Astrocyte of the hippocampus (primary cell): Measurements from ENCODE around the gene MYCN.
A peak's percentile ranks its signal among the peaks of the same experiment; 100 is the strongest.

Experiments used
- DNase-seq: peaks from one replicate; pipeline ENCODE4 v3.0.0; 2011; ENCODE audit warnings: low read depth, low spot score

The MYCN gene

DNA sequence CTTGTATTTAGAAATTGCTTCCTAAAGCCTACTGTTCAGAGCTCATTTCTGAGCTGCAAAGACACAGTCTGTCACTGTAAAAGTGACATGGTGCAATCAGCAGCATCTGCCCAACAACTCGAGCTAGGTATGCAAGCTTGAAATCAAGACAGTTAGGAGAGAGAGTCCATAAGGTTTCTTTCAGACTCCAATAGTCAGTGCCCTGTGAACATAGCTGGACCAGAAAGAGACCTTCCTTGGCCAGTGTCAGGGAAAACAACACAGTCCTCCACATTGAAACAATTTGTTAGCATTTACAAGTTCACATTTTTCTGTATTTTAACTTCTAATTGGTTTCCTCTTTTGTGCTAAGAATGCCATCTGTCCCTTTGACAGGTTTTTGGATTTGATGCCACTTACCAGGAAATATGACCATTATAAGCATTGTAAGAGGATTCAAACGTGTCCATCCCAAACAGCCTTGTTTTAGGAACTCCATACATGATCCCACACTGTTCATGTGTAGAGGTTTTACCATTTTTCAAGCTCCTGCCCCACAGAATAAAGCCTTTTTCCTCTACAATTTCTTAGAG is 8.9 kb upstream of the MYCN start:
- DNase-seq, result no peak

DNA sequence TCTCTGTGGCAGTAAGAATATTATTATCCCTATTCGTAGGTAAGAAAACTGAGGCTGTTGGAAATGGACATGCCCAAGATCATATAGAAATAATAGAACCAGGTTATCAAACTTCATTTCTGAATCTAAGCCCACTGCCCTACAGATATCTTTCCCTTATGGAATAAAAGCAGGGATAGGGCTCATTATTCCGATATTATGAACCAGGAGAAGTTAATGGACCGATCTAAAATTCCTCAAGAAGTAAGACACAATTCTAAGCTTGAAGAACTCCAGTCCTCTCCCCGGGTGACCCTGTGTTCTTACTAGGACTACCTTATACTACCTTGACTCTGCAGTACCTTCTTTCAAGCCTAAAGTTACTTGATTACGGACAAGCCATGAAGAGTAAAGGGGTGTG is 8.4 kb upstream of the MYCN start:
- DNase-seq, result no peak

DNA sequence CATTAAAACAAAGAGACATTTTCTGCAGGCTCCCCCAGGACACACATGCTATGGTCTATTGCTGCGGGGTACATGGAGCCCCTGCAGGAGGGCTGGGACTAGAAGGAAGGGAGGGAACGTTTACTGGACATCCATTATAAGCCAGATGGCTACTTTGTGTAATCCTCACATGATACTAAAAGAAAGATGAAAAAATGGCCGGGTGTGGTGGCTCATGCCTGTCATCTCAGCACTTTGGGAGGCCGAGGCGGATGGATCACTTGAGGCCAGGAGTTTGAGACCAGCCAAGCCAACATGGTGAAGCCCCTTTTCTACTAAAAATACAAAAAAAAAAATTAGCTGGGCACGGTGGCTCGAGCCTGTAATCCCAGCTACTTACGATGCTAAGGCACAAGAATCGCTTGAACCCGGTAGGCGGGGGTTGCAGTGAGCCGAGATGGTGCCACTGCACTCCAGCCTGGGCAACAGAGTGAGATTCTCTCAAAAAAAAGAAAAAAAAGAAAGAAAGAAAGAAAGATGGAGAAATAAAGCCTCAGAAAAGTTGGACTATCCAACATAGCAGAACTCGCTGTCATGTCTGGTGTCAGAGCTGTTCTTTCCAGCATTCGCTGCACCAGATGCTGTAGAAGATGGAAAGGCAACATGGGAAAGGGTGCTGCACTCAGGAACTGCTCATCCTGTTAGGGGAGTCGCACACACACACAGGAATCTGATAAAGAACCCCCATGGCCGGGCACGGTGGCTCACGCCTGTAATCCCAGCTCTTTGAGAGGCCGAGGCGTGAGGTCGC is 7.8 kb upstream of the MYCN start:
- no peak for DNase-seq

GRCh38 chr2:15933184-15933845 is 7.0 kb upstream of the MYCN start:
- DNase-seq, result no peak

DNA sequence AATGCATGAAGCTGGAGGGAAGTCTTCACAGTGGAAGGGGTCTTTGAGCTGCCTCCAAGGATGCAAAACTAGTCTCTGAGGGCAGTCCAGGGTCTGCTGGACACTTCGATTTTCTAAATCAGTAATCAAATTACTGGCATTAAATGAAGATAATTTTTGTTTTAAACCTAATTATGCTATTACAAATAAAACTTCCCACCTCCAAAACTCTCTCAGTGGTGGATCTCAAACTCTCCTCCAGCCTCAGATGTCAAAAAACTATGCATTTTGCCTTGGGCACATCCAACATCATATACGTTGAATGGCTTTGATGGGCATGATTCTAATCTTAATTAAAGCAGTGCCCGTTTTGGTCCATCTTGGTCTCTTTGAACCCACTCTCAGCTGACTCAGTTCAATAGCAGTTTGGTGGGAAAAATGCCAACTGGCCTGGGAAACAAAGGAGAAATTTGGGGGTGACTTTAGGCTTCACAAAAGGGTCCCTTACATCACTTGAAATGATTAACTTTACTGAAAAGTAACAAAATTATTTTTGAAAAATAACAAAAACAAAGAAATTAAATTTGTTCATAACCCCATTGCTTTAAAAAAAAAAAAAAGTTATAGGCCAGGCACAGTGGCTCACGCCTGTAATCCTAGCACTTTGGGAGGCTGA is 5.9 kb upstream of the MYCN start:
- DNase-seq, result no peak

DNA sequence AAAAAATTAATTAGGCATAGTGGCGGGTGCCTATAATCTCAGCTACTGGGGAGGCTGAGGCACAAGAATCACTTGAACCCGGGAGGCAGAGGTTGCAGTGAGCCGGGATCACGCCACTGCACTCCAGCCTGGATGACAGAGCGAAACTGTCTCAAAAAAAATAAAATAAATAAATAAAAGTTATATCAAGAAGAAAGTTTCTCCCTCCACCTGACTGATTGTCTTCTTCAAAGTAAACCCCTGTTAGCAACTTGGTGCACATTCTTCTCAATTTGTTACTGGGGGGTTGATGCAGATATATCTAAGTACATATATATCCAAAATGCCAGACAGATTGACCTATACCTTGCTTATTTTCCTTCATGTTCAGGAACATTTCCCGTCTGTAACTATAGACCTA is 5.2 kb upstream of the MYCN start:
- DNase-seq, result no peak

DNA sequence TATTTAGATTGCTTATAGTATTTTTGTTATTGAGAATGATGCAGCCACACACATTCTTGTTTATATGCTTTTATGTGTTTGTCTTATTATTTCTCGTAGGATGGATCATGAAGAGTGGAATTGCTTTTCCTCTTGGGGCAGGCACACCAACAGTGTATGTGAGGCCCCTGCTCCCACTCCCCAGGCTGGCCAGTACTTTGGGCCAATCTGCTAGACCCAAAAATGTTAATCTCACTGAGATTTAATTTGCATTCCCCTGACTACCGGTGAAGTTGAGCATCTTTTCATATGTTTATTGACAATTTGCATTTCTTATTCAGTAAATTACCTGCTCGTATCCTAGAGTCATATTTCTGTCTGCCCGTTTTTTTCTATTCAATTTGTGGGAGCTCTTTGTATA is 4.7 kb upstream of the MYCN start:
- DNase-seq, result no peak

- no peak for DNase-seq
These were observed 3.9 kb upstream of the MYCN start for GRCh38 chr2:15936277-15937104.

DNA sequence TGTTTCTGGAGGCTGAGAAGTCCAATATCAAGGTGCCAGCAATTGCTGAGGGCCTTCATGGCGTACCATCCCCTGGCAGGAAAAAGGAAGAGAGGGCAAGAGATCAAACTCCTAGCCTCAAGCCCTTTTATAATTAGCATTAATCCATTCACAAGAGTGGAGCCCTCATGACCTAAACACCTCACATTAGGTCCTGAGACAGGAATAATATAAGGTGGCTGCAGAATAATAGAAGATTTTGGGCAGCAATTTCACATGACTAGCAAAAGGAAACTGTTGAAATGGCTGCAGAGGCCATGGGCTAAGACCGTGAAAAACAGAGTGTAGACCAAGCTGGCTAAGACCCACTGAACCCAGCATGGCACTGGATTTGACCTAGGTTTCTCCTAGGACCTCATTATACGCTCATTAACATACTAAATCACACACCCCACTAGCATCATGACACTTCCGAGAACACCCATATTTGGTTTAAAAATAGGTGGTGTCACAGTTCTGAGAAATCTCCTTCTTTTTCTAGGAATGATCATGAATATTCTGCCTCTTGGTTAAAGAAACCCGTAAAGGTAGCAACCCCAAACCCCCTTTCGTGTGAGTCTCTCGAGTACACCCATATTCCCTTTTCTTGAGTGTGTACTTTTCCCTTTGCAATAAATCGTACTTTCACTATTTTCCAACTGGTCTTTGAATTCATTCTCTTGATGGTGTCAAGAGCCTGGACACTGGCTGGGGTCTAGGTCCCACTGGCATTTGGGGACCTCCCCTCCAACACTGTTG is 3.1 kb upstream of the MYCN start:
- no peak for DNase-seq

GRCh38 chr2:15937882-15938802 is 2.2 kb upstream of the MYCN start:
- no peak for DNase-seq

DNA sequence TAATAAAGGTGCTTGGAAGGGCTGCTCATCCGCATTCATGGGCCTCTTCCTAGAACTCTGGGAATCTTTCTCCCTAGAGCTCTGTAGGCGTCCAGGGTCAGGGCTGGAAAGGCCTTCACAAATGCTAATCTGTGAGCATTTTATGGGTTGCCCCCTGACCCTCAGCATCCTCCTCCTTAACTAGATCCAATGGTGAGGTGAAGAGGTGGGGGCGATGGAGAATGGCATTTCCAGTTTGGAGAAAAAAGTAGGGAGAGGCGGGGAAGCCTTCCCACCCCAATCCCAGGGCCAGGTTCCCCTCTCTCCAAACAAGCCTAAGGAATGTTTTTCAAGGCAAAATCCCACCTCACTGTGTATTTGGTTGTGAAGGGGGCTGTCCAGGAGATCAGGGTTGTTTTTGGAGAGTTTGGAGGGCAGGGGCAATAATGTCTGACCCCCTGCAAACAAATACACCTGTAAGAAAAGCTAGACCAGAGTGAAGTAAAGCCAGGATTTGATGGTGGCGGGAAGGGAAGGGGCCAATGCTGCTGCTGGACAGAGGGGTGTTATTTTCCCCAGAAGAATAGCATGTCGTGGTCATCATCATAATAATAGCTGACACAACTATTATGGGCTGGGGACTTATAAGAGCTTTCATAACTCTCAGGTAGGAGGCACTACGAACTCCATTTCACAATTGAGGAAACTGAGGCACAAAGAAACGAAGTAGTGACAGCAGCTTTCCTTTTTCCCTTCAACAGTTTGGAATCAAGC is 1.4 kb upstream of the MYCN start:
- DNase-seq, result no peak

GRCh38 chr2:15939556-15939853 is 845 bp upstream of the MYCN start:
- no peak for DNase-seq

DNA sequence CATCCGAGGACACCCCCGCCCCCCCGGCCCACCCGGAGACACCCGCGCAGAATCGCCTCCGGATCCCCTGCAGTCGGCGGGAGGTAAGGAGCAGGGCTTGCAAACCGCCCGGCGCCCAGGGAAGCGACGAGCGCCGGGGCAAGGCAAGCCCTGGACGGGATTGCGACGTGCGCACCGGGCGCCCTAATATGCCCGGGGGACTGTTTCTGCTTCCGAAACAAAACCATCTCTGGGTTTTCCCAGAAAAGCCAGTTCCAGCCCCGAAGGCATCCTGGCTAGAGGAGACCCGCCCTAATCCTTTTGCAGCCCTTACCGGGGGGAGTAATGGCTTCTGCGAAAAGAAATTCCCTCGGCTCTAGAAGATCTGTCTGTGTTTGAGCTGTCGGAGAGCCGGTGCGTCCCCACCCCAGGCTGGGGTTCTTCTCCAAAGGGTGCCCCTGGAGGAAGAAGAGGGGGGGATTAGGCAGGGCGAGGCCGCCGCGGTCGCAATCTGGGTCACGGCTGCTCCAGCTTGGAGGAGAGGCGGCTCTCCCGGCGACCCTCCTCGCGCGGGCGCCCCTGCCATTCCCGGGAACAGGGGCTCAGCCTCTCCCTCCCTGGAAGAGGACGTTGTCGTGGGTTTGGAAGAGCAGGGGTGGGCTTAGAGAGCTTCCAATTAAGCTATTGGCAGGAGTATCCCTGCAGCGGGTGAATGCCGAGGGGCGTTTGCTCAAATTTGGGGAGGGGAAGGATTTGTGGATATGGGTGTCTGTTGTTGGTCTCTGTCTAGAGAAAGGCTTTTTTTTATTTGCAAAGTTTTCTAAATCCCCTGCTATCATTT is 521 bp downstream of the MYCN start:
- peak; percentile 39 for DNase-seq

DNA sequence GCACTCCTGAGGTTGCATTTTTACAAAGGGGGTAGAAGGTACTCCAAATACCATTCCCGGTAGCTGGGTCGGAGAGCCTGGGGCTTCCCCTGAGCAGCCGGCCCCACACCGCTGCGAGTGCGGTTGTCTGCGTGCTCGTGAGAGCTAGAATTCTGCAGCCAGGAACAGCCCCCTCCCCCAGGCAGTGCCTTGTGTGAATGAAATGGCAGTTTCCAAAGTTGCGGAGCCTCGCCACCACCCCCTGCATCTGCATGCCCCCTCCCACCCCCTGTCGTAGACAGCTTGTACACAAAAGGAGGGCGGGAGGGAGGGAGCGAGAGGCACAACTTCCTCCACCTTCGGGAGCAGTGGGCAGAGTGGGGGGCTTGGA is 1.1 kb downstream of the MYCN start:
- DNase-seq, result peak; percentile 37

DNA sequence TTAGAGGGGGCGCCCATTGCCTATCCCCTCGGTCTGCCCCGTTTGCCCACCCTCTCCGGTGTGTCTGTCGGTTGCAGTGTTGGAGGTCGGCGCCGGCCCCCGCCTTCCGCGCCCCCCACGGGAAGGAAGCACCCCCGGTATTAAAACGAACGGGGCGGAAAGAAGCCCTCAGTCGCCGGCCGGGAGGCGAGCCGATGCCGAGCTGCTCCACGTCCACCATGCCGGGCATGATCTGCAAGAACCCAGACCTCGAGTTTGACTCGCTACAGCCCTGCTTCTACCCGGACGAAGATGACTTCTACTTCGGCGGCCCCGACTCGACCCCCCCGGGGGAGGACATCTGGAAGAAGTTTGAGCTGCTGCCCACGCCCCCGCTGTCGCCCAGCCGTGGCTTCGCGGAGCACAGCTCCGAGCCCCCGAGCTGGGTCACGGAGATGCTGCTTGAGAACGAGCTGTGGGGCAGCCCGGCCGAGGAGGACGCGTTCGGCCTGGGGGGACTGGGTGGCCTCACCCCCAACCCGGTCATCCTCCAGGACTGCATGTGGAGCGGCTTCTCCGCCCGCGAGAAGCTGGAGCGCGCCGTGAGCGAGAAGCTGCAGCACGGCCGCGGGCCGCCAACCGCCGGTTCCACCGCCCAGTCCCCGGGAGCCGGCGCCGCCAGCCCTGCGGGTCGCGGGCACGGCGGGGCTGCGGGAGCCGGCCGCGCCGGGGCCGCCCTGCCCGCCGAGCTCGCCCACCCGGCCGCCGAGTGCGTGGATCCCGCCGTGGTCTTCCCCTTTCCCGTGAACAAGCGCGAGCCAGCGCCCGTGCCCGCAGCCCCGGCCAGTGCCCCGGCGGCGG is 1.7 kb downstream of the MYCN start:
- DNase-seq, result peak; percentile 64

DNA sequence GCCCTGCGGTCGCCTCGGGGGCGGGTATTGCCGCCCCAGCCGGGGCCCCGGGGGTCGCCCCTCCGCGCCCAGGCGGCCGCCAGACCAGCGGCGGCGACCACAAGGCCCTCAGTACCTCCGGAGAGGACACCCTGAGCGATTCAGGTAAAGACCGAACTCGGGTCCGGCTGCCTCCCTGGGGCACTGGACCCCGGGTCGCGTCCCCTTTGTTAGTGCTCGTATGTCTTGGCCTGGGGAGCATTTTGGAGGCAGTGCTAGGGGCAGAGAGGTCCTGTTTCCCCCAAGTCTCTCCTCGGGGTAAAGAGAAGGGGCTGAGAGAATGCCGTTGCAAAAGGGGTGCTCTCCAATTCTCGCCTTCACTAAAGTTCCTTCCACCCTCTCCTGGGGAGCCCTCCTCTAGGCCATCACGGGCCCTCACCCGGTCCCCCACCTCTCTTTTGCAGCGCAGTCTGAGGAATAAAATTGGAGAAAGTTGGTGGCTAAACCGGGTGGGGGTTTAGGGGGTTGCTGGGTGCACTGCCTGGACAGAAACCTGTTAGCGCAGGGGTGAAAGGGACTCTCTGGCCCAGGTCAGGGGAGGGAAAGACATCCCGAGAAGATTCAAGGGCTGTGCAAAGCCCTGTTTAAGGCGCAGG is 2.5 kb downstream of the MYCN start:
- peak; percentile 8 for DNase-seq
